ENCODE measurements around the gene TMEM271.

The TMEM271 gene

DNA sequence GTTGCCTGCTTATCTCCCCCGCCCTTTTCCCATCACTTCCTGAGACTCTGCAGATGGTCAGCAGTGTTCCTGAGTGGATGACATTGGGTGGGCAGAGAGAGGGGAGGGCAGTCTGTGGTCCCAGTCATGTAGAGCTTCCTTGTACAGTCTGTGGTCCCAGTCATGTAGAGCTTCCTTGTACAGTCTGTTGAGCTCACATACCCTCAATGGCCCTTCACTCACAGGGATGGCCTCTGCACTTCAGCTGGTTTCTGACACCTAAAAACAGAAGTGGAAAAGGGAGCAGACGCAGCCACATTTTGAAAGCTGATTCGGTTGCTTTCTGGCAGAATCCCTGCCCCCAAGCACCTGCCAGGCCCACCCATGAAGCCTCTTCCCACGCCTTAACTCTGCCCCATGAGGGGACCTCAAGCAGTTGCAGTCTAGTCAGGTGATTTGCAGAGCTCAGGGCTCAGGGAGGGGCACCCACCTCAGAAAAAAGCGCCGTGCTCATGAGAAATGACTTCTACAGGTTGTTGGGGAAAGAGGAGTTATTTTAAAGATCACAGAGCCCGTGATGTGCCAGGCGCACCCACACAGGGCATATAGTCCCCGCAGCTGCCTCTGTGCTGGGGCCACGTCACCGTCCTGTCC, 3.6 kb upstream of the TMEM271 start:
- ATAC-seq (ENCODE audit: low read depth) = no peak
- no peak overlapping the region for H3K27ac ChIP-seq (ENCODE audit: poor library complexity, severe bottlenecking)

DNA sequence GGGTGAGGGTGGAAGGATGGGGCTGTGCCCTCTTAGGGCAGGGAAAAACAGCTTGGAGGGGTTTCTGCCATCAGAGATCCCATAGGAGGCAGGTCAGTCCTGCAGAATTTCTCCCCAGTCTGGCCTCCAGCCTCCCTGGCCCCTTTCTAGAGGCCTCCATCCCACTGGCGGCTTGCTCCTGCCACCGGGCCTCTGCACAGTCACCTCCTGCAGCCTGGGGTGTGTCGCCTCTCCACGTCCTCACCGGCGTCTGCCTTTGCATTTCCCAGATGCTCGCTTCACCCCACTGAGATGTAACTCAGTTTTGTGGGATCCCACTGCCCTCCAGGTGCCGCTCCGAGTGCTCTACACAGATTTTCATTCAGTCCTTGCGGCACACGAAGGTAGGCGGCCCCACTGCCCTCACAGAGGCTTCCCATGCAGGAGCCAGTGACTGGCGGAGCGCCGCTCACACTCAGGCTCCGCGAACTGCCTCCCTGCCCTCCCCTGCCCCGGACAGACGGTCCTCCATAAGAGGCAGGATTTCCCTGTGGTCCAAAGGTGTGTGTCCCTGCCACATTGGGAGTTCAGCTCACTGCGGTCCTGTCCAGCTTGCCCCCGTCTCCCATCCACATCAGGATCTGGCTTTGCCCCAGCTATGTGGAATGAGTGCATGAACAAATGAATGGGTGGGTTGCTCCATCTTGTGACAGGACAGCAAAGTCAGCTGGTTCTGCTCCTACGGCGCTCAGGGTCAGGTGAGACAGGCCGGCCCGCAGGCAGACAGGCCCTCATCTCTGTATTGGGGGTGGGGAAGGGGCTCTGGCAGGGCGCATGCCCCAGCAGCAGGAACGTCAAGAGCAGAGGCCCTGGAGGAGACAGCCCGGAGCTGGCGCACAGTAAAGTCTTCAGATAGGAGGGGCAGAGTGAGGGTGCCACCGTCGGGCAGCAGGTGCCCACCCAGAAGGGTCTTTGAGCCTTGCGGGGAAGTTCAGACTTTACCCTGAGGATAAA, 2.7 kb upstream of the TMEM271 start:
- ATAC-seq (ENCODE audit: low read depth) = no peak
- H3K4me3 ChIP-seq (ENCODE audit: severe bottlenecking) = no peak overlapping the region
- no peaks in the 10 kb centered on the region for H3K9me3 ChIP-seq (ENCODE audit: severe bottlenecking)
- TF ChIP-seq, protein P1, sequence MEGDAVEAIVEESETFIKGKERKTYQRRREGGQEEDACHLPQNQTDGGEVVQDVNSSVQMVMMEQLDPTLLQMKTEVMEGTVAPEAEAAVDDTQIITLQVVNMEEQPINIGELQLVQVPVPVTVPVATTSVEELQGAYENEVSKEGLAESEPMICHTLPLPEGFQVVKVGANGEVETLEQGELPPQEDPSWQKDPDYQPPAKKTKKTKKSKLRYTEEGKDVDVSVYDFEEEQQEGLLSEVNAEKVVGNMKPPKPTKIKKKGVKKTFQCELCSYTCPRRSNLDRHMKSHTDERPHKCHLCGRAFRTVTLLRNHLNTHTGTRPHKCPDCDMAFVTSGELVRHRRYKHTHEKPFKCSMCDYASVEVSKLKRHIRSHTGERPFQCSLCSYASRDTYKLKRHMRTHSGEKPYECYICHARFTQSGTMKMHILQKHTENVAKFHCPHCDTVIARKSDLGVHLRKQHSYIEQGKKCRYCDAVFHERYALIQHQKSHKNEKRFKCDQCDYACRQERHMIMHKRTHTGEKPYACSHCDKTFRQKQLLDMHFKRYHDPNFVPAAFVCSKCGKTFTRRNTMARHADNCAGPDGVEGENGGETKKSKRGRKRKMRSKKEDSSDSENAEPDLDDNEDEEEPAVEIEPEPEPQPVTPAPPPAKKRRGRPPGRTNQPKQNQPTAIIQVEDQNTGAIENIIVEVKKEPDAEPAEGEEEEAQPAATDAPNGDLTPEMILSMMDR (IDR thresholded peaks at IDR 0.05; ENCODE audit: poor library complexity, severe bottlenecking) = no peak
- no peak for DNase-seq (ENCODE audit: low spot score)
- H3K4me1 ChIP-seq (ENCODE audit: insufficient read depth, poor library complexity, severe bottlenecking) = no peaks in the 10 kb centered on the region
- H3K27me3 ChIP-seq (ENCODE audit: insufficient read depth, poor library complexity, severe bottlenecking) = peaks cover 69% of the 10 kb centered on the region
- H3K27ac ChIP-seq (ENCODE audit: poor library complexity, severe bottlenecking) = no peak overlapping the region
- H3K36me3 ChIP-seq (ENCODE audit: low read depth) = no peaks in the 10 kb centered on the region

More for the DNA sequence above, 3.6 kb upstream of the TMEM271 start:
- DNase-seq (ENCODE audit: low spot score) = no peak
- peaks cover 59% of the 10 kb centered on the region for H3K27me3 ChIP-seq (ENCODE audit: insufficient read depth, poor library complexity, severe bottlenecking)
- TF ChIP-seq, protein P1 (IDR thresholded peaks at IDR 0.05; ENCODE audit: poor library complexity, severe bottlenecking) = no peak
- H3K4me1 ChIP-seq (ENCODE audit: insufficient read depth, poor library complexity, severe bottlenecking) = no peaks in the 10 kb centered on the region
- no peaks in the 10 kb centered on the region for H3K9me3 ChIP-seq (ENCODE audit: severe bottlenecking)
- no peak overlapping the region for H3K4me3 ChIP-seq (ENCODE audit: severe bottlenecking)
- H3K36me3 ChIP-seq (ENCODE audit: low read depth) = no peaks in the 10 kb centered on the region

DNA sequence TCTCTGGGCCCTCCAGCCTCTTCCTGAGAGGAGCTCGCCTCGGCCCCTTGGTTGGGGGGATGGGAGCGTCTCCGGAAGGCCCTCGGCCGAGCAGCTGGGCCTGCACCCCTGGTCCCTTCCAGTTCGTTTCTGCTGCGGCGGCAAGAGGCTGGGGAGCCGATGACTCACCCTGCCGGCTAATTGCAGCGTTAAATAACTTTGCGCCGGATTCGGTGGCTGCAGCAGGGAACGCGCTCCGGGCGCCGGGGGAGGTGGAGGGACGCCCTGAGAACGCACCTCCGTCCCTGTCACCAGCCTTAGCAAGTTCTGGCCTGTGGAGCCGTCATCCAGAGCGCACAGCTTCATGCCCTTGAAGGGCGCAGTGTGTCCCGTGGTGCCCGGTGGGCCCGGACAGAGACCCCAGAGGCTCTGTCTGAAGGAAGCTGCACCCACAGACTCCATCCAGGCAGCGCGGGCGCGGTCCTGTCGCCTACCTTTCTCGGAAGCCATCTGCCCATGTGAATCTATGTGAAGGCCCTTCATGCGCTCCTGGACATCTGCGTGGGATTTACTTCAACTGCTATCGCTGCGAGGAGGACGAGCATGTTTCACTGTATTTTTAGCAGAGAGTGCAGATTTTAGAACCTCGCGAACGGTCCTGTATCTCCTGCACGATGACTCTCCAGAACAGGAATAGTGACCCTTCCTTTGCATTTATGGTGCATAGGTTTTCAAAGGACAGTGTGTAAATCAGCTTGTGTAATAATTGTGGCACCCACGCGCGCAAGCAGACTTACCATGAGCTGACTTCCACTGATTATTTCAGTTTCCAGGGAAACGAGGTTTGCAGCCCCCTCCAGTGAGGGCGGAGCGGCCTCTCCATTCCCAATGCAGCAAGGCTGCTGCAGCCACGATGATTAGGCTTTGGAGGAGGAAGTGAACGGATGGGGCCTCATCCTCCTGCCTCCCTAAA, 1.7 kb upstream of the TMEM271 start:
- Histone ChIP-seq H3K4me3 (ENCODE audit: severe bottlenecking) (no peak overlapping the region), H3K9me3 (ENCODE audit: severe bottlenecking) (no peaks in the 10 kb centered on the region), H3K27ac (ENCODE audit: poor library complexity, severe bottlenecking) (no peak overlapping the region), H3K4me1 (ENCODE audit: insufficient read depth, poor library complexity, severe bottlenecking) (no peaks in the 10 kb centered on the region), H3K36me3 (ENCODE audit: low read depth) (no peaks in the 10 kb centered on the region), H3K27me3 (ENCODE audit: insufficient read depth, poor library complexity, severe bottlenecking) (peaks cover 74% of the 10 kb centered on the region)
- DNase-seq (ENCODE audit: low spot score) = no peak
- TF ChIP-seq, protein P1 (IDR thresholded peaks at IDR 0.05; ENCODE audit: poor library complexity, severe bottlenecking) = no peak
- ATAC-seq (ENCODE audit: low read depth) = peak; percentile 70

DNA sequence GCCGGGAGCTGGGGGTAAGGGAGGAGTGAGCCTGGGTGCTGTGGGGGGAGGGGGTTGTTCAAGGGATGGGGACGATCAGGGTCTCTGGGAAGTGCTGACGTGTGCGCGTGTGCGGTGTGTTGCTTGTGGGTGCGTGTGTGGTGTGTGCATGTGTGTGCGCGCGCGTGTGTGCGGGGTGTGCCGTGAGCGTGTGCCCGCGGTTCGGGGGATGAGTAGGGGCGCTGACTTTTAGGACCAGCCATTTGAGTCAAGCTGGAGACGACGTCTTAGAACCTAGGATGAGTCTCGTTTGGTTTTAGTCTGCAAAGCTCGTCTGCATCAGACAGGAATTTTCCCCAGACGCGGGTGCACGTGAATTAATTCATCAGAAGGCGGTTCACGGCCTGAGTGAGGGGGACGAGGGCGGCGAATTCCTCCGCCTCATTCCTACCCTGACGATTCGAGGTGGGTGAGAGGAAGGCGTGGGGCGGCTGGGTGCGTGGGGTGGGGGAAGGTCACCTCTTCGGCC, 950 bp upstream of the TMEM271 start:
- TF ChIP-seq, protein P1 (IDR thresholded peaks at IDR 0.05; ENCODE audit: poor library complexity, severe bottlenecking) = no peak
- no peak for DNase-seq (ENCODE audit: low spot score)
- Histone ChIP-seq H3K4me1 (ENCODE audit: insufficient read depth, poor library complexity, severe bottlenecking) (no peaks in the 10 kb centered on the region), H3K4me3 (ENCODE audit: severe bottlenecking) (no peak overlapping the region), H3K27me3 (ENCODE audit: insufficient read depth, poor library complexity, severe bottlenecking) (peaks cover 78% of the 10 kb centered on the region), H3K36me3 (ENCODE audit: low read depth) (no peaks in the 10 kb centered on the region), H3K27ac (ENCODE audit: poor library complexity, severe bottlenecking) (no peak overlapping the region), H3K9me3 (ENCODE audit: severe bottlenecking) (no peaks in the 10 kb centered on the region)
- ATAC-seq (ENCODE audit: low read depth) = peak; percentile 10; the same call in 2 of the 3 replicates

All from RWPE2 (cell line).